Esophagus muscularis mucosa (tissue), 4 donors: ENCODE measurements around the gene DUSP9. TPM values are rescaled to one million over a fixed set of nuclear protein-coding genes. Genes with fewer than 3 reads are reported as not detected.

Experiments
- DNase-seq: peaks from one replicate; pipeline ENCODE4 v3.0.0-alpha.2; 2017; ENCODE audit errors: extremely low spot score
- H3K27ac ChIP-seq, 4 donors: fragments of 200-600 bp; sonication (generic); replicated peaks in 1 of 4; 1 replicate in 3 of 4; 2 replicates in 1 of 4; pipeline ENCODE4 v1.5.1; 2016 to 2019; ENCODE audit warnings: mild to moderate bottlenecking in 1 of 4
- H3K27me3 ChIP-seq, 4 donors: fragments of 200-600 bp; sonication (generic); one replicate each; pipeline versions ENCODE4 v1.5.1 to v1.6.0; 2016 to 2019
- H3K36me3 ChIP-seq, 4 donors: fragments of 200-600 bp; sonication (generic); one replicate each; pipeline ENCODE4 v1.5.1; 2016 to 2019
- H3K4me1 ChIP-seq, 4 donors: fragments of 200-600 bp; sonication (generic); one replicate each; pipeline ENCODE4 v1.5.1; 2016 to 2019
- H3K4me3 ChIP-seq, 4 donors: fragments of 200-600 bp; sonication (generic); 1 replicate in 2 of 4; 2 replicates in 2 of 4; pipeline ENCODE4 v1.5.1; 2016 to 2019; ENCODE audit warnings: mild to moderate bottlenecking in 4 of 4, moderate library complexity in 1 of 4
- H3K9me3 ChIP-seq, 4 donors: fragments of 200-600 bp; sonication (generic); 1 replicate in 3 of 4; 2 replicates in 1 of 4; pipeline ENCODE4 v1.5.1; 2016 to 2019
- CTCF ChIP-seq, 3 experiments: fragments of 200-600 bp in 2 of 3; fragments of 450-650 bp in 1 of 3; sonication (generic) in 2 of 3; IDR thresholded peaks; one replicate each; pipeline ENCODE4 v1.5.1; 2017 to 2019; ENCODE audit warnings: antibody characterized with exemption in 3 of 3, mild to moderate bottlenecking in 2 of 3, moderate library complexity in 1 of 3
- EP300 ChIP-seq: sonication (generic); formaldehyde crosslinking; IDR thresholded peaks from one replicate; pipeline ENCODE4 v1.6.1; 2017; ENCODE audit warnings: antibody characterized with exemption
- POLR2A ChIP-seq: fragments of 450-650 bp; IDR thresholded peaks from one replicate; pipeline ENCODE4 v1.6.1; 2017; ENCODE audit warnings: antibody characterized with exemption, moderate library complexity, mild to moderate bottlenecking, low read depth
- POLR2AphosphoS5 ChIP-seq, 2 donors: sonication (generic); formaldehyde crosslinking; IDR thresholded peaks; one replicate each; pipeline ENCODE4 v1.6.1; 2017; ENCODE audit warnings: antibody characterized with exemption in 2 of 2
- WGBS: methylation state at CpG from one replicate; pipeline ENCODE4 v1.1.5; 2018; 5-methylcytosine and 5-hydroxymethylcytosine counted together
- intact Hi-C: fragments of 100-400 bp; cut with DNase I; formaldehyde crosslinking; loops from one replicate; pipeline ENCODE4 v1.15.1; 2023
- total RNA-seq, 4 donors: library from RNA; depleted of rRNA; stranded (reverse); fragments of >200 nt; gene quantifications; one replicate each; pipeline versions ENCODE4 v1.1.0 to v1.2.1, GENCODE V29; 2016

The DUSP9 gene
- total RNA-seq, 4 donors from 2014 or later = not detected

- TF ChIP-seq EP300 = no peak
- no peak for TF ChIP-seq POLR2A
- no peak for TF ChIP-seq POLR2AphosphoS5 (IDR thresholded peaks at IDR 0.05)
- TF ChIP-seq CTCF (IDR thresholded peaks at IDR 0.05) = no peak
- no peaks in the 10 kb centered on the region for H3K36me3 ChIP-seq
- intact Hi-C loops = no loop called here
- H3K9me3 ChIP-seq = no peaks in the 10 kb centered on the region
- no peak overlapping the region for H3K27ac ChIP-seq
- no peak overlapping the region for H3K4me3 ChIP-seq
- H3K27me3 ChIP-seq = peaks cover 0 to 25% (median 3%) of the 10 kb centered on the region in 4 donors
- 89% methylated on average over 10 of the region's 21 CpGs for WGBS
- DNase-seq = no peak
- no peaks in the 10 kb centered on the region for H3K4me1 ChIP-seq
These were observed 21.6 kb upstream of the DUSP9 start for GRCh38 chrX:153625271-153626024.

GRCh38 chrX:153626025-153626633 is 20.9 kb upstream of the DUSP9 start:
- WGBS = 95% methylated on average over 6 of the region's 16 CpGs
- Histone ChIP-seq H3K9me3 (peaks cover 0 to 5% (median 0%) of the 10 kb centered on the region in 4 donors), H3K4me1 (no peaks in the 10 kb centered on the region), H3K27me3 (peaks cover 0 to 25% (median 3%) of the 10 kb centered on the region in 4 donors), H3K36me3 (no peaks in the 10 kb centered on the region), H3K4me3 (no peak overlapping the region), H3K27ac (no peak overlapping the region)
- no peak for DNase-seq
- TF ChIP-seq EP300 (no peak), POLR2AphosphoS5 (IDR thresholded peaks at IDR 0.05) (no peak), POLR2A (no peak), CTCF (IDR thresholded peaks at IDR 0.05) (no peak)
- intact Hi-C loops = no loop called here

GRCh38 chrX:153626863-153627674 is 19.9 kb upstream of the DUSP9 start:
- DNase-seq = no peak

GRCh38 chrX:153627675-153628111 is 19.3 kb upstream of the DUSP9 start:
- Histone ChIP-seq H3K36me3 (no peaks in the 10 kb centered on the region), H3K9me3 (peaks cover 0 to 18% (median 0%) of the 10 kb centered on the region in 4 donors), H3K4me1 (no peaks in the 10 kb centered on the region), H3K27ac (no peak overlapping the region), H3K4me3 (no peak overlapping the region), H3K27me3 (peaks cover 0 to 24% (median 3%) of the 10 kb centered on the region in 4 donors)
- no peak for DNase-seq
- intact Hi-C loops = no loop called here
- TF ChIP-seq POLR2A = no peak
- TF ChIP-seq POLR2AphosphoS5 (IDR thresholded peaks at IDR 0.05) = no peak
- TF ChIP-seq EP300 = no peak
- 75% methylated on average over 13 of the region's 15 CpGs for WGBS

More at GRCh38 chrX:153626863-153627674, 19.9 kb upstream of the DUSP9 start:
- H3K4me1 ChIP-seq = no peaks in the 10 kb centered on the region
- intact Hi-C loops = no loop called here
- no peaks in the 10 kb centered on the region for H3K36me3 ChIP-seq
- WGBS = 91% methylated on average over 19 of the region's 35 CpGs
- peaks cover 0 to 25% (median 3%) of the 10 kb centered on the region in 4 donors for H3K27me3 ChIP-seq
- H3K4me3 ChIP-seq = no peak overlapping the region
- TF ChIP-seq CTCF (IDR thresholded peaks at IDR 0.05) = no peak
- no peak for TF ChIP-seq POLR2A
- TF ChIP-seq POLR2AphosphoS5 (IDR thresholded peaks at IDR 0.05) = no peak
- peaks cover 0 to 15% (median 0%) of the 10 kb centered on the region in 4 donors for H3K9me3 ChIP-seq
- H3K27ac ChIP-seq = no peak overlapping the region
